Measurements from ENCODE around the gene ABCA6. TPM values are rescaled to one million over a fixed set of nuclear protein-coding genes. Genes with fewer than 3 reads are reported as not detected.

Gene ABCA6
- total and polyA plus RNA-seq, 2 of the 13 experiments (the other 11 are each of a cell fraction or from before 2014, with no cell fraction given), result 0.05 to 0.11 TPM

DNA sequence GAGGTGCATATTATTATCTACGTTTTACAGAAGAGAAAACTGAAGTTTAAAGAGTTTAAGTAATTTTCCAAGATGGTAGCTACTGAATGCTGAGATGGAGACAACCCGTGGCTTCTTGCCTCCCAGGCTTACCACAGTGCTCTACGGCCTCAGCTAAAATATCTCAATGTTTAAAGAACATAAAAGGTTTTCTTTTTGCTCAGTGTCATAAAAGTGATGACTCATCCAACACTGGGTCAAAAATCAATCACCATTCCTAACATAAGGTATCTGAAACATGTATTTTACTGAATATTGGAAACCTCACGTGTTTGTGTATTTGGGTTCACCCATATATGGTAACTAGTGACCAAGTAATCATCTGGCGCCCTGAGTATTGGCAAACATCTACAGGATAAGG lies 99.4 kb downstream of the ABCA6 start:
- Histone ChIP-seq H3K9me3 (ENCODE audit: low read length) (peaks cover 3% of the 10 kb centered on the region; the same call in 1 of the 2 replicates), H3K27me3 (ENCODE audit: control insufficient read depth in 1 of 2, insufficient read depth in 2 of 2, low read length in 2 of 2) (no peaks in the 10 kb centered on the region; a peak in 1 of 5 replicates), H3K36me3 (replicated peaks in 1 of 2; ENCODE audit: control insufficient read depth in 1 of 2, insufficient read depth in 2 of 2, low read length in 2 of 2) (no peaks in the 10 kb centered on the region; a peak in 1 of 5 replicates), H3K79me2 (ENCODE audit: insufficient read depth, low read length) (no peaks in the 10 kb centered on the region), H4K20me1 (ENCODE audit: insufficient read depth, low read length) (no peaks in the 10 kb centered on the region), H3K9ac (ENCODE audit: insufficient read depth, low read depth, low read length) (no peak overlapping the region), H2AFZ (ENCODE audit: low read length) (no peak overlapping the region), H3K4me3 (replicated peaks in 1 of 3; ENCODE audit: insufficient read depth in 1 of 3, low read depth in 2 of 3, low read length in 3 of 3) (no peak overlapping the region), H3K27ac (ENCODE audit: extremely low read length, insufficient read depth, low read length) (no peak overlapping the region), H3K4me1 (ENCODE audit: insufficient read depth, low read length) (peaks cover 31% of the 10 kb centered on the region), H3K4me2 (ENCODE audit: low read depth, low read length) (no peak overlapping the region)
- no peak for DNase-seq (ENCODE audit: low spot score)
- no TSS peak for BruUV-seq (replicated peaks)
- no peak for FAIRE-seq
- WGBS (ENCODE audit: low lambda C conversion rate), result 94% methylated on average over 5 of the region's 5 CpGs
- ChIA-PET POLR2A (no interaction called here), CTCF (ENCODE audit: low intra/inter-chr PET ratio, low total read pairs) (no interaction called here)
- no peak for ATAC-seq
- intact Hi-C loops (cut with micrococcal nuclease; ENCODE audit: unreplicated experiment), result no loop called here
- in situ Hi-C loops (cut with HindIII; ENCODE audit: extremely low pct_ligation_motif_present, low pct_unique_long_range_greater_than_20kb), result no loop called here
- TF ChIP-seq GATAD2A (CRISPR knock-in tag; IDR thresholded peaks at IDR 0.05) (0 out of 2 replicates have a peak, but pooled peaks have one; percentile 15), DPF2 (CRISPR knock-in tag; IDR thresholded peaks at IDR 0.05; ENCODE audit: borderline replicate concordance, low read depth) (no peak), POLR2G (IDR thresholded peaks at IDR 0.05; ENCODE audit: low read depth, low read length) (no peak), MAFF (IDR thresholded peaks at IDR 0.05; ENCODE audit: low read depth, low read length) (peak; percentile 53; the same call in 1 of the 2 replicates), AGO1 (IDR thresholded peaks at IDR 0.05; ENCODE audit: low read depth, low read length, poor library complexity, severe bottlenecking) (no peak), SRF (IDR thresholded peaks at IDR 0.05; ENCODE audit: low read depth, low read length) (peak; percentile 65; the same call in 1 of the 2 replicates), ZMYM2 (CRISPR knock-in tag; IDR thresholded peaks at IDR 0.05) (no peak), POLR2AphosphoS2 (IDR thresholded peaks at IDR 0.05; ENCODE audit: low read depth, low read length) (no peak), ZNF644 (CRISPR knock-in tag; IDR thresholded peaks at IDR 0.05; ENCODE audit: low read depth) (peak; percentile 4; the same call in 1 of the 2 replicates), YY1 (IDR thresholded peaks at IDR 0.05; ENCODE audit: insufficient read depth, insufficient replicate concordance, low read depth, low read length) (no peak), ZNF788 (CRISPR knock-in tag; IDR thresholded peaks at IDR 0.05; ENCODE audit: borderline replicate concordance) (no peak), MAFK (conservative IDR thresholded peaks at IDR 0.05 in 1 of 2, IDR thresholded peaks at IDR 0.05 in 1 of 2; ENCODE audit: low read length in 2 of 2) (peak; percentile 67 to 70), SCMH1 (CRISPR knock-in tag; IDR thresholded peaks at IDR 0.05; ENCODE audit: borderline replicate concordance) (no peak), BRD4 (CRISPR knock-in tag; IDR thresholded peaks at IDR 0.05) (no peak), POGZ (CRISPR knock-in tag; IDR thresholded peaks at IDR 0.05) (peak; percentile 61), NFE2L2 (IDR thresholded peaks at IDR 0.05; ENCODE audit: low read length) (peak; percentile 84), FOSL1 (CRISPR knock-in tag; IDR thresholded peaks at IDR 0.05; ENCODE audit: borderline replicate concordance) (0 out of 2 replicates have a peak, but pooled peaks have one; percentile 49), HOXA7 (CRISPR knock-in tag; IDR thresholded peaks at IDR 0.05) (no peak), NR2F1 (CRISPR knock-in tag; IDR thresholded peaks at IDR 0.05) (no peak), ZNF24 (IDR thresholded peaks at IDR 0.05) (no peak)
- TF ChIP-seq, protein P1, sequence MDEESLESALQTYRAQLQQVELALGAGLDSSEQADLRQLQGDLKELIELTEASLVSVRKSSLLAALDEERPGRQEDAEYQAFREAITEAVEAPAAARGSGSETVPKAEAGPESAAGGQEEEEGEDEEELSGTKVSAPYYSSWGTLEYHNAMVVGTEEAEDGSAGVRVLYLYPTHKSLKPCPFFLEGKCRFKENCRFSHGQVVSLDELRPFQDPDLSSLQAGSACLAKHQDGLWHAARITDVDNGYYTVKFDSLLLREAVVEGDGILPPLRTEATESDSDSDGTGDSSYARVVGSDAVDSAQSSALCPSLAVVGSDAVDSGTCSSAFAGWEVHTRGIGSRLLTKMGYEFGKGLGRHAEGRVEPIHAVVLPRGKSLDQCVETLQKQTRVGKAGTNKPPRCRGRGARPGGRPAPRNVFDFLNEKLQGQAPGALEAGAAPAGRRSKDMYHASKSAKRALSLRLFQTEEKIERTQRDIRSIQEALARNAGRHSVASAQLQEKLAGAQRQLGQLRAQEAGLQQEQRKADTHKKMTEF (CRISPR knock-in tag; IDR thresholded peaks at IDR 0.05), result 0 out of 2 replicates have a peak, but pooled peaks have one; percentile 16
- TF ChIP-seq, protein P2, sequence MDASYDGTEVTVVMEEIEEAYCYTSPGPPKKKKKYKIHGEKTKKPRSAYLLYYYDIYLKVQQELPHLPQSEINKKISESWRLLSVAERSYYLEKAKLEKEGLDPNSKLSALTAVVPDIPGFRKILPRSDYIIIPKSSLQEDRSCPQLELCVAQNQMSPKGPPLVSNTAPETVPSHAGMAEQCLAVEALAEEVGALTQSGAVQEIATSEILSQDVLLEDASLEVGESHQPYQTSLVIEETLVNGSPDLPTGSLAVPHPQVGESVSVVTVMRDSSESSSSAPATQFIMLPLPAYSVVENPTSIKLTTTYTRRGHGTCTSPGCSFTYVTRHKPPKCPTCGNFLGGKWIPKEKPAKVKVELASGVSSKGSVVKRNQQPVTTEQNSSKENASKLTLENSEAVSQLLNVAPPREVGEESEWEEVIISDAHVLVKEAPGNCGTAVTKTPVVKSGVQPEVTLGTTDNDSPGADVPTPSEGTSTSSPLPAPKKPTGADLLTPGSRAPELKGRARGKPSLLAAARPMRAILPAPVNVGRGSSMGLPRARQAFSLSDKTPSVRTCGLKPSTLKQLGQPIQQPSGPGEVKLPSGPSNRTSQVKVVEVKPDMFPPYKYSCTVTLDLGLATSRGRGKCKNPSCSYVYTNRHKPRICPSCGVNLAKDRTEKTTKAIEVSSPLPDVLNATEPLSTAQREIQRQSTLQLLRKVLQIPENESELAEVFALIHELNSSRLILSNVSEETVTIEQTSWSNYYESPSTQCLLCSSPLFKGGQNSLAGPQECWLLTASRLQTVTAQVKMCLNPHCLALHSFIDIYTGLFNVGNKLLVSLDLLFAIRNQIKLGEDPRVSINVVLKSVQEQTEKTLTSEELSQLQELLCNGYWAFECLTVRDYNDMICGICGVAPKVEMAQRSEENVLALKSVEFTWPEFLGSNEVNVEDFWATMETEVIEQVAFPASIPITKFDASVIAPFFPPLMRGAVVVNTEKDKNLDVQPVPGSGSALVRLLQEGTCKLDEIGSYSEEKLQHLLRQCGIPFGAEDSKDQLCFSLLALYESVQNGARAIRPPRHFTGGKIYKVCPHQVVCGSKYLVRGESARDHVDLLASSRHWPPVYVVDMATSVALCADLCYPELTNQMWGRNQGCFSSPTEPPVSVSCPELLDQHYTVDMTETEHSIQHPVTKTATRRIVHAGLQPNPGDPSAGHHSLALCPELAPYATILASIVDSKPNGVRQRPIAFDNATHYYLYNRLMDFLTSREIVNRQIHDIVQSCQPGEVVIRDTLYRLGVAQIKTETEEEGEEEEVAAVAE (CRISPR knock-in tag; IDR thresholded peaks at IDR 0.05; ENCODE audit: borderline replicate concordance), result no peak

Data from HepG2 (cell line).